Sigmoid colon (tissue), 7 donors: ENCODE measurements around the gene TRAF7. TPM values are rescaled to one million over a fixed set of nuclear protein-coding genes. Genes with fewer than 3 reads are reported as not detected.

ENCODE experiments used
- DNase-seq: peaks from one replicate; pipeline ENCODE4 v3.0.0-alpha.2; 2019
- H3K27ac ChIP-seq, 4 donors: fragments of 200-600 bp; sonication (generic); one replicate each; pipeline ENCODE4 v1.5.1; 2016 to 2019; ENCODE audit warnings: mild to moderate bottlenecking in 1 of 4
- H3K27me3 ChIP-seq, 3 donors: fragments of 200-600 bp; sonication (generic); one replicate each; pipeline ENCODE4 v1.5.1; 2019; ENCODE audit warnings: mild to moderate bottlenecking in 1 of 3
- H3K36me3 ChIP-seq, 4 donors: fragments of 200-600 bp; sonication (generic); one replicate each; pipeline ENCODE4 v1.5.1; 2016 to 2019
- H3K4me1 ChIP-seq, 4 donors: fragments of 200-600 bp; sonication (generic); one replicate each; pipeline ENCODE4 v1.5.1; 2017 to 2019
- H3K4me3 ChIP-seq, 4 donors: fragments of 200-600 bp; sonication (generic); one replicate each; pipeline ENCODE4 v1.5.1; 2017 to 2019; ENCODE audit warnings: mild to moderate bottlenecking in 2 of 4, moderate library complexity in 1 of 4
- H3K9me3 ChIP-seq, 4 donors: fragments of 200-600 bp in 3 of 4; sonication (generic) in 3 of 4; one replicate each; pipeline versions ENCODE4 v1.5.1 to v1.6.1; 2013 to 2019
- EP300 ChIP-seq, 4 donors: sonication (generic); formaldehyde crosslinking; IDR thresholded peaks; one replicate each; pipeline ENCODE4 v1.6.1; 2017; ENCODE audit warnings: antibody characterized with exemption in 4 of 4
- POLR2A ChIP-seq, 2 donors: fragments of 450-650 bp; IDR thresholded peaks; one replicate each; pipeline ENCODE4 v1.6.1; 2016; ENCODE audit warnings: antibody characterized with exemption in 2 of 2, mild to moderate bottlenecking in 2 of 2, moderate library complexity in 2 of 2
- POLR2AphosphoS5 ChIP-seq, 4 donors: sonication (generic); formaldehyde crosslinking; IDR thresholded peaks; one replicate each; pipeline ENCODE4 v1.6.1; 2017; ENCODE audit warnings: antibody characterized with exemption in 4 of 4
- WGBS, 2 donors: extraction: QIAGEN DNeasy Blood & Tissue Kit; methylation state at CpG; one replicate each; pipeline ENCODE4 v1.1.7; 2013; 5-methylcytosine and 5-hydroxymethylcytosine counted together
- intact Hi-C: fragments of 100-400 bp; cut with DNase I; formaldehyde crosslinking; loops from one replicate; pipeline ENCODE4 v1.15.1; 2023
- polyA plus RNA-seq, 3 donors: library from polyadenylated mRNA; stranded (reverse); fragments of 200-250 nt; gene quantifications; one replicate each; pipeline ENCODE4 v1.2.3, GENCODE V29; 2013
- total RNA-seq, 4 donors: library from RNA; depleted of rRNA; stranded (reverse); fragments of >200 nt; gene quantifications; one replicate each; pipeline ENCODE4 v1.1.0, GENCODE V29; 2016
- TF ChIP-seq, protein P1 (sequence below), 4 experiments: fragments of 450-650 bp in 3 of 4; fragments of 200-600 bp in 1 of 4; IDR thresholded peaks; one replicate each; pipeline ENCODE4 v1.5.1; 2016 to 2019; ENCODE audit warnings: antibody characterized with exemption in 4 of 4, mild to moderate bottlenecking in 3 of 4, moderate library complexity in 2 of 4
- donor health status: healthy with polysubstance abuse.
- donor health status: Bipolar disorder and iron deficiency.
- donor health status: healthy.

Gene TRAF7
- total and polyA plus RNA-seq, 7 donors: 30.3 to 65.1 (median 45.0) TPM

DNA sequence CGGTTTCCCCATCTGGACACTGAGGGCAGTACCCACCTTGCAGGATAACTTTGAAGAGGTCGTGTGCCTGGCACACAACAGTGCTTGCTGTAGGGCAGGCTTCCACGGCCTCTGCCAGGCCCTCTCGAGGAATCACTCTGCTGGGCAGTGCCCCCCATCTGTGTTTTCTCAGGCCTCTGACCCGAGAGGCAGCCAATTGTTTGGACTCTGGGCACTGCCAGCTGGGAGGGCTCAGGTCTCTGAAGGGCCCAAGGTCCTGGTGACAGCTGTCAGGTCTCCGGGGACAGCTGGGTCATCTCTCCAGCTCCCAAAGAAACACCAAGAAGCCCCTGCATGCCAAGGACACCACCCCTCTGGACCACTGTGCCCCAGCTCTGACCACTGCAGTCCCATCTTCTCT, 8.2 kb upstream of the TRAF7 start:
- WGBS, 2 donors: 51 to 76% methylated on average over 6 of the region's 6 CpGs
- no peak overlapping the region for H3K4me3 ChIP-seq
- DNase-seq: no peak
- H3K4me1 ChIP-seq: peaks cover 0 to 47% (median 43%) of the 10 kb centered on the region in 4 donors
- intact Hi-C loops: no loop called here
- H3K36me3 ChIP-seq: peaks cover 0 to 8% (median 2%) of the 10 kb centered on the region in 4 donors
- H3K9me3 ChIP-seq: no peaks in the 10 kb centered on the region
- no peaks in the 10 kb centered on the region for H3K27me3 ChIP-seq
- TF ChIP-seq, protein P1, sequence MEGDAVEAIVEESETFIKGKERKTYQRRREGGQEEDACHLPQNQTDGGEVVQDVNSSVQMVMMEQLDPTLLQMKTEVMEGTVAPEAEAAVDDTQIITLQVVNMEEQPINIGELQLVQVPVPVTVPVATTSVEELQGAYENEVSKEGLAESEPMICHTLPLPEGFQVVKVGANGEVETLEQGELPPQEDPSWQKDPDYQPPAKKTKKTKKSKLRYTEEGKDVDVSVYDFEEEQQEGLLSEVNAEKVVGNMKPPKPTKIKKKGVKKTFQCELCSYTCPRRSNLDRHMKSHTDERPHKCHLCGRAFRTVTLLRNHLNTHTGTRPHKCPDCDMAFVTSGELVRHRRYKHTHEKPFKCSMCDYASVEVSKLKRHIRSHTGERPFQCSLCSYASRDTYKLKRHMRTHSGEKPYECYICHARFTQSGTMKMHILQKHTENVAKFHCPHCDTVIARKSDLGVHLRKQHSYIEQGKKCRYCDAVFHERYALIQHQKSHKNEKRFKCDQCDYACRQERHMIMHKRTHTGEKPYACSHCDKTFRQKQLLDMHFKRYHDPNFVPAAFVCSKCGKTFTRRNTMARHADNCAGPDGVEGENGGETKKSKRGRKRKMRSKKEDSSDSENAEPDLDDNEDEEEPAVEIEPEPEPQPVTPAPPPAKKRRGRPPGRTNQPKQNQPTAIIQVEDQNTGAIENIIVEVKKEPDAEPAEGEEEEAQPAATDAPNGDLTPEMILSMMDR (IDR thresholded peaks at IDR 0.05): no peak
- no peak for TF ChIP-seq POLR2A (IDR thresholded peaks at IDR 0.05)
- no peak for TF ChIP-seq POLR2AphosphoS5 (IDR thresholded peaks at IDR 0.05)
- TF ChIP-seq EP300 (IDR thresholded peaks at IDR 0.05): no peak
- H3K27ac ChIP-seq: peak overlapping the region; percentile 75 to 82 (median 76)

DNA sequence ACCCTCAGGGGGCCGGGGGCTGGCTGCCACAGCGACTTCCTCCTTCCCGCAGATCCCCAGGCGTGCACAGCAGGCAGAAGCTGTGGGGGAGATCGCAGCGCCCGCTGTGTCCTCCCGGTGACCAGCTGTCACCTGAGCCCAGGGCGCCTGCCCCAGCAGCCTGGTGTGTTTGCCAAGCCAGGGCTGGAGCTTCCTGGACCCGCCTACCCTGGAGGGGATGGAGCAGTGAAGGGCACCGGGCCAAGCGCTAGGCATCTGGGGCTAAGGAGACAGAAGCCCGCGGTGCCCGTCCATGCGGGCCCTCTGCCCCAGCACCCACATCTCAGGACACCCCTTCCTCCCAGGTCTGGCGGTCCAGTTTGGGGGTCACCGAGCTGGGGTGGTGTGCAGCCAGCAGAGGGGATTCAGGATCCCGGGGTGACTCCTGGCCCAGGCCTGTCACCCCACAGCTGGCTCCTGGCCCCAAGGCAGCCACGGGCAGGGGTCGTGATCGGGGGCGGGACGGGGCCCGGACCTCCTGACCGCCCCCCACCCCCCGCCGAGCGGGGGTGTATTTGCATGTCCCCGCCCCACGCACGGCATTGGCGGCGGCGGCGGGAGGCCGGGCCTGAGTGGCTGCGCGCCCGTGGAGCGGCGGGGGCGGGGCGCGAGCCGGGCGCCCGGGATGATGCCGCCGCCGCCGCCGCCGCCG, 7.5 kb upstream of the TRAF7 start, which contains the start of gene RAB26:
RAB26 (plus strand) TSS at position 645 of the 691 bp plus-strand sequence. CDS start 159 bp downstream, outside the sequence.
- H3K27me3 ChIP-seq: no peaks in the 10 kb centered on the region
- H3K4me1 ChIP-seq: peaks cover 0 to 55% (median 51%) of the 10 kb centered on the region in 4 donors
- no peaks in the 10 kb centered on the region for H3K9me3 ChIP-seq
- 2 to 3% methylated on average over 55 of the region's 55 CpGs for WGBS, 2 donors
- peak; percentile 93 for DNase-seq
- H3K36me3 ChIP-seq: peaks cover 0 to 8% (median 2%) of the 10 kb centered on the region in 4 donors
- peak within 1 kb of the TSS; percentile 75 to 82 (median 76) for H3K27ac ChIP-seq
- intact Hi-C loops: no loop called here
- TF ChIP-seq EP300 (IDR thresholded peaks at IDR 0.05) (peak in 1 of 4 donors; percentile 21), POLR2A (IDR thresholded peaks at IDR 0.05) (no peak), POLR2AphosphoS5 (IDR thresholded peaks at IDR 0.05) (peak in 2 of 4 donors; percentile 33 to 34)
- H3K4me3 ChIP-seq: peak within 1 kb of the TSS; percentile 21 to 55 (median 48)

DNA sequence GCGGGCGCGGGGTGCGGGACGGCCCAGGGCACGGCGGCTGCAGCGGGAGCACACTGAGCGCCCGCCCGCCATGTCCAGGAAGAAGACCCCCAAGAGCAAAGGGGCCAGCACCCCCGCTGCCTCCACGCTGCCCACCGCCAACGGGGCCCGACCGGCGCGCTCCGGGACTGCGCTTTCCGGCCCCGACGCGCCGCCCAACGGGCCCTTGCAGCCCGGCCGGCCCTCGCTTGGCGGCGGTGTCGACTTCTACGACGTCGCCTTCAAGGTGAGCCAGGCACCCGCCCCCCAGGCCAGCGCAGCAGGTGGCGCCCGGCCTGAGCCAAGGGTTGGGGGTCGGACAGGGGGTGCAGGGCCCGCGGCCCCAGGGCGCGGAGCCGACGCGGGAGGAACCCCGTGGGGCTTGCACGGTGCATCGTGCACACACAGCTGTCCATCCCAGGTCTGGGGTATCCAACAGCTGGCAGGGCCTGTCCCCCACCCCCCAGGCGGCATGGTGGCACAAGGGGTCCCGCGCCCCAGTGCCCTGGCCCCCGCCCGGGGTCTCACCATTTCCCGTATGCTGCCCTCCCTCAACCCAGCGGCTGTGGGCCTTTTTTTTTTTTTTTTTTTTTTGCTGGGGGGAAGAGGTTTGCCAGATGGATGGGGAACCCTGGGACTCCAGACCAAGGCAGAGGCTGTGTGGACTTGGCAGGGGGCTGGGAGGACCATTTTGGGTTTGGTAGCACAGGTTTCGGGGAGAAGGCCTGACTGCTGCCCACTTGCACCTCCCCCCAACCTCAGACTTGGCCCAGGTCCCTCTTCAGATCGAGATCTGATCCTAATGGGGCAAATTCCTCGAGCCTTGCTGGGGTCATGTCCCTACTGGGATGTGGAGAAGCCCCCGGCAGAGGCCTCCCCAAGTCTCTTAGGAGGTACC, 6.6 kb upstream of the TRAF7 start:
- TF ChIP-seq POLR2AphosphoS5 (IDR thresholded peaks at IDR 0.05): no peak
- TF ChIP-seq, protein P1 (IDR thresholded peaks at IDR 0.05): no peak
- TF ChIP-seq POLR2A (IDR thresholded peaks at IDR 0.05): no peak
- TF ChIP-seq EP300 (IDR thresholded peaks at IDR 0.05): no peak
- no peak for DNase-seq
- WGBS, 2 donors: 2% methylated on average over 62 of the region's 62 CpGs
- H3K9me3 ChIP-seq: no peaks in the 10 kb centered on the region
- peak overlapping the region in 3 of 4 donors; percentile 52 to 76 (median 64) for H3K27ac ChIP-seq
- H3K27me3 ChIP-seq: no peaks in the 10 kb centered on the region
- intact Hi-C loops: no loop called here
- peak overlapping the region in 3 of 4 donors; percentile 42 to 55 (median 53) for H3K4me3 ChIP-seq
- peaks cover 0 to 8% (median 2%) of the 10 kb centered on the region in 4 donors for H3K36me3 ChIP-seq
- peaks cover 0 to 63% (median 59%) of the 10 kb centered on the region in 4 donors for H3K4me1 ChIP-seq

DNA sequence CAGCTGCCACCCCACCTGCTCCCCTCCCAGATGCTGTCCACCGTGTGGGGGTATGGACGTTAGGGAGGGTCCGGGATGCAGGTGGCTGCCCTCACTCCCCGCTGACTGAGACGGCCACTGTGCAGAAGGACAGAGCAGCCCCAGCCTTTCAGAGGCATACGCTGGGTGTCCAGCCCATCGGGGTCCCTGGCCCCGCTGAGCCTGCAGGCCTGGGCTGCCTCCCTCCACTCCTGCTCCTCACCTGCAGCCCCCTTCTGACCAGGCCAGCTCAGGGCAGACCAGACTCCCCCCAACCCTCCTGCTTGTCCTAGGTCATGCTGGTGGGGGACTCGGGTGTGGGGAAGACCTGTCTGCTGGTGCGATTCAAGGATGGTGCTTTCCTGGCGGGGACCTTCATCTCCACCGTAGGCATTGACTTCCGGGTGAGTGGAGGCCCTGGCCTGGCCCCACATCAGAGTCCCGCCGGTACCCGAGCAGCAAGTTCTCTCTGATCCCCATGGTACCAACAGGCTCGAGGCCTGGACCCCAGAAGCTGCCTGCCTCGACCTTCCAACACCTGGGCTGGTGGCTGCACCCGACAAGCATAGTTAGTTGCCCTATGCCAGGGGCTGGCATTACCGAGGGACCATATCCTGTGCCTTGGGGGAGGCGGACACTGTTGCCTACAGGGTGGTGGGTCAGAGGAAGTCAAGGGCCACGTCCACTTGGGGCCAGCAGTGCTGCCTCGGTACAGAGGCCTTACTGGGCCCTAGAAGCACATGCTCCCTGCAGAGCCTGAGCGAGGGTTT, 5.8 kb upstream of the TRAF7 start:
- 60 to 63% methylated on average over 24 of the region's 24 CpGs for WGBS, 2 donors
- H3K9me3 ChIP-seq: no peaks in the 10 kb centered on the region
- TF ChIP-seq POLR2A (IDR thresholded peaks at IDR 0.05): no peak
- no peak for TF ChIP-seq POLR2AphosphoS5 (IDR thresholded peaks at IDR 0.05)
- TF ChIP-seq EP300 (IDR thresholded peaks at IDR 0.05): no peak
- TF ChIP-seq, protein P1 (IDR thresholded peaks at IDR 0.05): no peak
- H3K27me3 ChIP-seq: no peaks in the 10 kb centered on the region
- peaks cover 0 to 70% (median 66%) of the 10 kb centered on the region in 4 donors for H3K4me1 ChIP-seq
- H3K27ac ChIP-seq: no peak overlapping the region
- H3K4me3 ChIP-seq: no peak overlapping the region
- DNase-seq: no peak
- peaks cover 0 to 8% (median 2%) of the 10 kb centered on the region in 4 donors for H3K36me3 ChIP-seq
- intact Hi-C loops: no loop called here
